GM18519 (cell line): Measurements from ENCODE around the gene KNOP1.

ENCODE experiments used
- ATAC-seq: cut with Tn5 transposase; IDR thresholded peaks from one replicate; pipeline ENCODE4 v1.9.1; 2021; ENCODE audit warnings: mild to moderate bottlenecking, moderate library complexity; ENCODE audit not compliant: unreplicated experiment, low FRiP score

The KNOP1 gene

GRCh38 chr16:19708296-19709205, 9.5 kb downstream of the KNOP1 start:
- ATAC-seq: no peak

- no peak for ATAC-seq
These were observed 10.3 kb downstream of the KNOP1 start for GRCh38 chr16:19707569-19708295.

- ATAC-seq: no peak
These were observed 11.2 kb downstream of the KNOP1 start for GRCh38 chr16:19706846-19707245.

- no peak for ATAC-seq
These were observed 12.2 kb downstream of the KNOP1 start for GRCh38 chr16:19705843-19706242.

GRCh38 chr16:19705146-19705501, 12.9 kb downstream of the KNOP1 start:
- no peak for ATAC-seq

GRCh38 chr16:19704321-19705145, 13.5 kb downstream of the KNOP1 start:
- no peak for ATAC-seq

- no peak for ATAC-seq
These were observed 14.7 kb downstream of the KNOP1 start for GRCh38 chr16:19703172-19703889.

GRCh38 chr16:19701091-19701490, 16.9 kb downstream of the KNOP1 start:
- no peak for ATAC-seq

GRCh38 chr16:19700319-19700781, 17.7 kb downstream of the KNOP1 start:
- no peak for ATAC-seq

- ATAC-seq: no peak
These were observed 18.6 kb downstream of the KNOP1 start for GRCh38 chr16:19699472-19699871.

- no peak for ATAC-seq
These were observed 19.3 kb downstream of the KNOP1 start for GRCh38 chr16:19698480-19699465.

- no peak for ATAC-seq
These were observed 20.2 kb downstream of the KNOP1 start for GRCh38 chr16:19697756-19698318.

GRCh38 chr16:19696961-19697360, 21.1 kb downstream of the KNOP1 start:
- no peak for ATAC-seq

- ATAC-seq: no peak
These were observed 21.7 kb downstream of the KNOP1 start for GRCh38 chr16:19696328-19696727.

GRCh38 chr16:19694989-19695388, 23.0 kb downstream of the KNOP1 start:
- no peak for ATAC-seq

- no peak for ATAC-seq
These were observed 26.8 kb downstream of the KNOP1 start for GRCh38 chr16:19691161-19691711.

- no peak for ATAC-seq
These were observed 27.8 kb downstream of the KNOP1 start for GRCh38 chr16:19690196-19690595.

GRCh38 chr16:19689342-19689741, 28.7 kb downstream of the KNOP1 start:
- no peak for ATAC-seq
